Measurements from ENCODE around the gene RRP1B. TPM values are rescaled to one million over a fixed set of nuclear protein-coding genes. Genes with fewer than 3 reads are reported as not detected.
A peak's percentile ranks its signal among the peaks of the same experiment; 100 is the strongest.

RRP1B gene
- total and polyA plus RNA-seq, 2 donors (not counting 1 experiment from before 2014, with no cell fraction given): 11.7 to 20.3 TPM

- no peak overlapping the region for H3K9ac ChIP-seq (ENCODE audit: insufficient read depth, low read length)
Observed at GRCh38 chr21:43717166-43717853, 58.0 kb downstream of the RRP1B start.

GRCh38 chr21:43717967-43718871 lies 58.9 kb downstream of the RRP1B start:
- Histone ChIP-seq H3K9ac (ENCODE audit: insufficient read depth, low read length) (peak overlapping the region; percentile 93), H3K27me3 (ENCODE audit: control insufficient read depth, insufficient read depth, low read length) (no peaks in the 10 kb centered on the region)

More at GRCh38 chr21:43717166-43717853, 58.0 kb downstream of the RRP1B start:
- TF ChIP-seq CTCF (conservative IDR thresholded peaks at IDR 0.05 in 1 of 2, IDR thresholded peaks at IDR 0.05 in 1 of 2; ENCODE audit: low read depth in 1 of 2, low read length in 2 of 2): no peak
- TF ChIP-seq EZH2 (IDR thresholded peaks at IDR 0.05; ENCODE audit: low read length, missing control alignments): no peak
- H2AFZ ChIP-seq (ENCODE audit: low read length): no peak overlapping the region
- H3K79me2 ChIP-seq (ENCODE audit: control insufficient read depth, insufficient read depth, low read length): peaks cover 32% of the 10 kb centered on the region
- no peak for DNase-seq (ENCODE audit: low read depth in 2 of 2)
- H3K4me1 ChIP-seq (ENCODE audit: control insufficient read depth, extremely low read depth, insufficient read depth, low read length): peaks cover 7% of the 10 kb centered on the region
- H3K9me3 ChIP-seq (ENCODE audit: control insufficient read depth, insufficient read depth, low read depth, low read length): no peaks in the 10 kb centered on the region
- no peak overlapping the region for H3K27ac ChIP-seq (ENCODE audit: insufficient read depth, low read length)
- H3K4me3 ChIP-seq (replicated peaks in 1 of 4; ENCODE audit: control extremely low read depth in 1 of 4, insufficient read depth in 1 of 4, low read depth in 3 of 4, low read length in 4 of 4): no peak overlapping the region
- H4K20me1 ChIP-seq (ENCODE audit: control insufficient read depth, extremely low read depth, insufficient read depth, low read length): no peaks in the 10 kb centered on the region
- no peaks in the 10 kb centered on the region for H3K36me3 ChIP-seq (ENCODE audit: control insufficient read depth, insufficient read depth, low read length)
- no peak overlapping the region for H3K4me2 ChIP-seq (ENCODE audit: extremely low read depth, insufficient read depth, low read length)
- no peaks in the 10 kb centered on the region for H3K27me3 ChIP-seq (ENCODE audit: control insufficient read depth, insufficient read depth, low read length)

More at GRCh38 chr21:43717967-43718871, 58.9 kb downstream of the RRP1B start:
- Histone ChIP-seq H3K4me1 (ENCODE audit: control insufficient read depth, extremely low read depth, insufficient read depth, low read length) (peaks cover 7% of the 10 kb centered on the region), H3K79me2 (ENCODE audit: control insufficient read depth, insufficient read depth, low read length) (peaks cover 33% of the 10 kb centered on the region), H3K4me3 (replicated peaks in 1 of 4; ENCODE audit: control extremely low read depth in 1 of 4, insufficient read depth in 1 of 4, low read depth in 3 of 4, low read length in 4 of 4) (peak overlapping the region; percentile 48 to 88 (median 66)), H3K27ac (ENCODE audit: insufficient read depth, low read length) (peak overlapping the region; percentile 51), H3K4me2 (ENCODE audit: extremely low read depth, insufficient read depth, low read length) (peak overlapping the region; percentile 73), H3K36me3 (ENCODE audit: control insufficient read depth, insufficient read depth, low read length) (no peaks in the 10 kb centered on the region), H2AFZ (ENCODE audit: low read length) (peak overlapping the region; percentile 60), H3K9me3 (ENCODE audit: control insufficient read depth, insufficient read depth, low read depth, low read length) (no peaks in the 10 kb centered on the region), H4K20me1 (ENCODE audit: control insufficient read depth, extremely low read depth, insufficient read depth, low read length) (no peaks in the 10 kb centered on the region)
- TF ChIP-seq CTCF (conservative IDR thresholded peaks at IDR 0.05 in 1 of 2, IDR thresholded peaks at IDR 0.05 in 1 of 2; ENCODE audit: low read depth in 1 of 2, low read length in 2 of 2) (no peak), EZH2 (IDR thresholded peaks at IDR 0.05; ENCODE audit: low read length, missing control alignments) (no peak)
- no peak for DNase-seq (ENCODE audit: low read depth in 2 of 2)
